HepG2 (cell line): ENCODE measurements around the gene CASP3. TPM values are rescaled to one million over a fixed set of nuclear protein-coding genes. Genes with fewer than 3 reads are reported as not detected.

ENCODE experiments used
- ATF7-NPFF ChIP-seq: sonication (generic); formaldehyde crosslinking; IDR thresholded peaks from 2 replicates; pipeline ENCODE4 v1.8.1; 2023; ENCODE audit warnings: mild to moderate bottlenecking, low read depth, missing genetic modification reagents, moderate library complexity
- DMAP1 ChIP-seq: IDR thresholded peaks from 2 replicates; pipeline ENCODE4 v1.6.1; 2016
- GPN1 ChIP-seq: sonication (generic); formaldehyde crosslinking; IDR thresholded peaks from 2 replicates; pipeline ENCODE4 v1.5.1; 2020; ENCODE audit warnings: missing genetic modification reagents, borderline replicate concordance
- GTF2F1 ChIP-seq: fragments of 150-350 bp; IDR thresholded peaks from 2 replicates; pipeline ENCODE4 v1.6.1; 2014; ENCODE audit warnings: low read length
- HNRNPL ChIP-seq: fragments of 200-400 bp; formaldehyde crosslinking; IDR thresholded peaks from 2 replicates; pipeline ENCODE4 v1.6.1; 2017; ENCODE audit warnings: mild to moderate bottlenecking, low read depth, low read length
- NFRKB ChIP-seq: fragments of 450-650 bp; IDR thresholded peaks from 2 replicates; pipeline ENCODE4 v1.6.1; 2017
- REPIN1 ChIP-seq: sonication (generic); formaldehyde crosslinking; IDR thresholded peaks from 2 replicates; pipeline ENCODE4 v1.8.0; 2022; ENCODE audit warnings: missing genetic modification reagents, low read depth, mild to moderate bottlenecking, borderline replicate concordance
- SRSF9 ChIP-seq: fragments of 200-400 bp; formaldehyde crosslinking; IDR thresholded peaks from 2 replicates; pipeline ENCODE4 v1.6.1; 2018; ENCODE audit warnings: borderline replicate concordance, mild to moderate bottlenecking, low read depth, low read length; ENCODE audit not compliant: insufficient read depth, poor library complexity, severe bottlenecking
- STAG1 ChIP-seq: sonication (generic); formaldehyde crosslinking; IDR thresholded peaks from 2 replicates; pipeline ENCODE4 v1.4.0; 2020; ENCODE audit warnings: missing genetic modification reagents
- TAF15 ChIP-seq: fragments of 200-400 bp; formaldehyde crosslinking; IDR thresholded peaks from one replicate; pipeline ENCODE4 v1.6.1; 2018; ENCODE audit warnings: mild to moderate bottlenecking, low read depth, low read length; ENCODE audit not compliant: poor library complexity, severe bottlenecking
- ZC3H4 ChIP-seq: sonication (generic); formaldehyde crosslinking; IDR thresholded peaks from 2 replicates; pipeline ENCODE4 v1.4.0; 2020; ENCODE audit warnings: missing genetic modification reagents, borderline replicate concordance
- ZIK1 ChIP-seq: sonication (generic); formaldehyde crosslinking; IDR thresholded peaks from 2 replicates; pipeline ENCODE4 v1.5.0; 2020; ENCODE audit warnings: mild to moderate bottlenecking, low read depth, missing genetic modification reagents, borderline replicate concordance
- ZMYM4 ChIP-seq: sonication (generic); formaldehyde crosslinking; IDR thresholded peaks from 2 replicates; pipeline ENCODE4 v1.8.1; 2023; ENCODE audit warnings: mild to moderate bottlenecking, missing genetic modification reagents
- ZNF207 ChIP-seq: fragments of 450-650 bp; IDR thresholded peaks from 2 replicates; pipeline ENCODE4 v1.6.1; 2016; ENCODE audit warnings: antibody characterized with exemption, borderline replicate concordance
- ZNF382 ChIP-seq: sonication (generic); formaldehyde crosslinking; IDR thresholded peaks from 2 replicates; pipeline ENCODE4 v1.5.0; 2020; ENCODE audit warnings: missing genetic modification reagents, mild to moderate bottlenecking, borderline replicate concordance
- ZNF841 ChIP-seq: sonication (generic); formaldehyde crosslinking; IDR thresholded peaks from 2 replicates; pipeline ENCODE4 v1.8.1; 2023; ENCODE audit warnings: missing genetic modification reagents, borderline replicate concordance
- polyA plus RNA-seq, 8 experiments: library from polyadenylated mRNA; depleted of rRNA in 3 of 8; stranded (reverse) in 7 of 8; unstranded in 1 of 8; fragments of >200 nt; fragmentation: Illumina TruSeq in 4 of 8; extraction: Trizol in 4 of 8; gene quantifications; 2 replicates each; pipeline versions ENCODE4 v1.2.1 to v1.2.3, GENCODE V29; 2011 to 2016; ENCODE audit warnings: low read depth in 4 of 8, missing spikeins in 1 of 8, mixed read lengths in 1 of 8; ENCODE audit not compliant: insufficient read depth in 1 of 8
- total RNA-seq, 5 experiments: library from RNA; depleted of rRNA; stranded (reverse); fragments of >200 nt; fragmentation: Illumina TruSeq; extraction: Trizol; gene quantifications; 2 replicates each; pipeline ENCODE4 v1.2.3, GENCODE V29; 2016; ENCODE audit warnings: low read depth in 1 of 5
- TF ChIP-seq, protein P1 (sequence below): sonication (generic); formaldehyde crosslinking; IDR thresholded peaks from 2 replicates; pipeline ENCODE4 v1.4.0; 2020; ENCODE audit warnings: missing genetic modification reagents
- TF ChIP-seq, protein P2 (sequence below): sonication (generic); formaldehyde crosslinking; conservative IDR thresholded peaks from 2 replicates; pipeline ENCODE4 v1.4.0; 2020; ENCODE audit warnings: missing genetic modification reagents
- TF ChIP-seq, protein P3 (sequence below): sonication (generic); formaldehyde crosslinking; IDR thresholded peaks from 2 replicates; pipeline ENCODE4 v1.5.1; 2020; ENCODE audit warnings: missing genetic modification reagents, mild to moderate bottlenecking, borderline replicate concordance

Gene CASP3
- total and polyA plus RNA-seq, 2 of the 13 experiments (the other 11 are each of a cell fraction or from before 2014, with no cell fraction given) = 26.0 to 77.8 TPM

DNA sequence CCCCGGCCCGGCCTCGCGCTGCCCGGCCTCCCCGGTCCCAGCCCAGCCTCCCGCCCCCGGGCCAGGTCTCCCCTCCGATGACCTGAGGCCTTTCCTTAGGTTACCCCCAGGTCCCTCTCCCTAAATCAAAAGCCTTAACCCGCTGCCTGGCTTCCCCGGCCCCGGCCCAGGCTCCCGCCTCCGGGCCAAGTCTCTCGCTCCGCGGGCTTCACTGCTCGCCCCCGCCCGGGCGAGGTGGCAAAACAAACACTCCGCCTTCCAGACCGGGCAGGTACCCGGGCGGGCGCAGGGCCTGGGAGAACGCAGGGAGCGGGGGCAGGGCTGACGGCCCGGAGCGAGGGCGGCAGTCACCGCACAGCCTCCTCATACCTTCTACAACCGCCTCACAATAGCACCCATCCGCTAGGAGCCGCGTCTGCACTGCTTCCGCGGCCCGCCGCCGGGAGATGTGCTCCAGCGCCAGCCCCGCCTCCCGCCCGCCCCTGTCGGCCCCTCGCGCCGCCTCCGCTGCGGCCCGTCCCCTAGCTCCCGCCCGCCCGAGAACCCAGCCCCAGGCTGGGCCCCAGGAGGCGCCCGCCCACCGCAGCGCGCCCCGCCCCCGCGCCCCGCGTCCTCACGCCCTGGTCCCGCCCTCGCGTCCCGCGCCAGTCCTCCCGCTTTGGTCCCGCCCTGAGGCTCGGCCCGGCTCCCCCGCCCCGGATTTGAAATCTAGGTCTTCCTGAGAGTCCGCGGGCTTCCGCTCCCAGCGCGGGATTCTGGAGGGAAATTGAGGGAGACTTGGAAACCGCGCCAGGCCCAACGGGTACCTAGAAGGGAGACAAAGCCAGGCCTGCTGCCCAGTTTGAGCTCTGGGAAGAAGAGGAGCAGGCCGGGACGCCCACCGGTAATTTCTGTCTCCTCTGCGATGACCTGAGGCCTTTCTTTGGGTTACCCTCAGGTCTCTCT lies at the start of gene CASP3, which contains the start of gene PRIMPOL (continued):
- TF ChIP-seq, protein P1, sequence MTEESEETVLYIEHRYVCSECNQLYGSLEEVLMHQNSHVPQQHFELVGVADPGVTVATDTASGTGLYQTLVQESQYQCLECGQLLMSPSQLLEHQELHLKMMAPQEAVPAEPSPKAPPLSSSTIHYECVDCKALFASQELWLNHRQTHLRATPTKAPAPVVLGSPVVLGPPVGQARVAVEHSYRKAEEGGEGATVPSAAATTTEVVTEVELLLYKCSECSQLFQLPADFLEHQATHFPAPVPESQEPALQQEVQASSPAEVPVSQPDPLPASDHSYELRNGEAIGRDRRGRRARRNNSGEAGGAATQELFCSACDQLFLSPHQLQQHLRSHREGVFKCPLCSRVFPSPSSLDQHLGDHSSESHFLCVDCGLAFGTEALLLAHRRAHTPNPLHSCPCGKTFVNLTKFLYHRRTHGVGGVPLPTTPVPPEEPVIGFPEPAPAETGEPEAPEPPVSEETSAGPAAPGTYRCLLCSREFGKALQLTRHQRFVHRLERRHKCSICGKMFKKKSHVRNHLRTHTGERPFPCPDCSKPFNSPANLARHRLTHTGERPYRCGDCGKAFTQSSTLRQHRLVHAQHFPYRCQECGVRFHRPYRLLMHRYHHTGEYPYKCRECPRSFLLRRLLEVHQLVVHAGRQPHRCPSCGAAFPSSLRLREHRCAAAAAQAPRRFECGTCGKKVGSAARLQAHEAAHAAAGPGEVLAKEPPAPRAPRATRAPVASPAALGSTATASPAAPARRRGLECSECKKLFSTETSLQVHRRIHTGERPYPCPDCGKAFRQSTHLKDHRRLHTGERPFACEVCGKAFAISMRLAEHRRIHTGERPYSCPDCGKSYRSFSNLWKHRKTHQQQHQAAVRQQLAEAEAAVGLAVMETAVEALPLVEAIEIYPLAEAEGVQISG (CRISPR knock-in tag) = peak; percentile 42
- TF ChIP-seq GTF2F1 = 0 out of 2 replicates have a peak, but pooled peaks have one; percentile 42
- TF ChIP-seq HNRNPL = no peak
- no peak for TF ChIP-seq SRSF9
- TF ChIP-seq ZNF841 (CRISPR knock-in tag) = no peak
- TF ChIP-seq NFRKB = no peak
- TF ChIP-seq, protein P2, sequence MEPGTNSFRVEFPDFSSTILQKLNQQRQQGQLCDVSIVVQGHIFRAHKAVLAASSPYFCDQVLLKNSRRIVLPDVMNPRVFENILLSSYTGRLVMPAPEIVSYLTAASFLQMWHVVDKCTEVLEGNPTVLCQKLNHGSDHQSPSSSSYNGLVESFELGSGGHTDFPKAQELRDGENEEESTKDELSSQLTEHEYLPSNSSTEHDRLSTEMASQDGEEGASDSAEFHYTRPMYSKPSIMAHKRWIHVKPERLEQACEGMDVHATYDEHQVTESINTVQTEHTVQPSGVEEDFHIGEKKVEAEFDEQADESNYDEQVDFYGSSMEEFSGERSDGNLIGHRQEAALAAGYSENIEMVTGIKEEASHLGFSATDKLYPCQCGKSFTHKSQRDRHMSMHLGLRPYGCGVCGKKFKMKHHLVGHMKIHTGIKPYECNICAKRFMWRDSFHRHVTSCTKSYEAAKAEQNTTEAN (CRISPR knock-in tag) = 0 out of 2 replicates have a peak, but pooled peaks have one; percentile 59
- peak; percentile 46; the same call in 1 of the 2 replicates for TF ChIP-seq ATF7-NPFF (CRISPR knock-in tag)
- TF ChIP-seq ZNF382 (CRISPR knock-in tag) = no peak
- TF ChIP-seq, protein P3, sequence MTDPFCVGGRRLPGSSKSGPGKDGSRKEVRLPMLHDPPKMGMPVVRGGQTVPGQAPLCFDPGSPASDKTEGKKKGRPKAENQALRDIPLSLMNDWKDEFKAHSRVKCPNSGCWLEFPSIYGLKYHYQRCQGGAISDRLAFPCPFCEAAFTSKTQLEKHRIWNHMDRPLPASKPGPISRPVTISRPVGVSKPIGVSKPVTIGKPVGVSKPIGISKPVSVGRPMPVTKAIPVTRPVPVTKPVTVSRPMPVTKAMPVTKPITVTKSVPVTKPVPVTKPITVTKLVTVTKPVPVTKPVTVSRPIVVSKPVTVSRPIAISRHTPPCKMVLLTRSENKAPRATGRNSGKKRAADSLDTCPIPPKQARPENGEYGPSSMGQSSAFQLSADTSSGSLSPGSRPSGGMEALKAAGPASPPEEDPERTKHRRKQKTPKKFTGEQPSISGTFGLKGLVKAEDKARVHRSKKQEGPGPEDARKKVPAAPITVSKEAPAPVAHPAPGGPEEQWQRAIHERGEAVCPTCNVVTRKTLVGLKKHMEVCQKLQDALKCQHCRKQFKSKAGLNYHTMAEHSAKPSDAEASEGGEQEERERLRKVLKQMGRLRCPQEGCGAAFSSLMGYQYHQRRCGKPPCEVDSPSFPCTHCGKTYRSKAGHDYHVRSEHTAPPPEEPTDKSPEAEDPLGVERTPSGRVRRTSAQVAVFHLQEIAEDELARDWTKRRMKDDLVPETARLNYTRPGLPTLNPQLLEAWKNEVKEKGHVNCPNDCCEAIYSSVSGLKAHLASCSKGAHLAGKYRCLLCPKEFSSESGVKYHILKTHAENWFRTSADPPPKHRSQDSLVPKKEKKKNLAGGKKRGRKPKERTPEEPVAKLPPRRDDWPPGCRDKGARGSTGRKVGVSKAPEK = no peak
- peak; percentile 66; the same call in 1 of the 2 replicates for TF ChIP-seq ZMYM4 (CRISPR knock-in tag)
- no peak for TF ChIP-seq ZNF207
- TF ChIP-seq REPIN1 (CRISPR knock-in tag) = peak; percentile 55; the same call in 1 of the 2 replicates
- TF ChIP-seq ZC3H4 = no peak
- TF ChIP-seq ZIK1 = peak; percentile 24; the same call in 1 of the 2 replicates
- no peak; the same call in none of the 2 replicates for TF ChIP-seq DMAP1
- TF ChIP-seq GPN1 (CRISPR knock-in tag) = no peak
- TF ChIP-seq TAF15 = no peak
- TF ChIP-seq STAG1 (CRISPR knock-in tag) = peak; percentile 46
